ENCODE results near the gene RAD54L. TPM values are rescaled to one million over a fixed set of nuclear protein-coding genes. Genes with fewer than 3 reads are reported as not detected.
"Not testable (repeated sequence)": the region's sequence is repeated elsewhere in the genome, so short reads cannot be mapped to it uniquely, and the experiment has no call there.

Gene RAD54L
- total and polyA plus RNA-seq, 10 of the 15 experiments (the other 5 are each of a cell fraction or from before 2014, with no cell fraction given): 12.9 to 54.2 (median 23.6) TPM

DNA sequence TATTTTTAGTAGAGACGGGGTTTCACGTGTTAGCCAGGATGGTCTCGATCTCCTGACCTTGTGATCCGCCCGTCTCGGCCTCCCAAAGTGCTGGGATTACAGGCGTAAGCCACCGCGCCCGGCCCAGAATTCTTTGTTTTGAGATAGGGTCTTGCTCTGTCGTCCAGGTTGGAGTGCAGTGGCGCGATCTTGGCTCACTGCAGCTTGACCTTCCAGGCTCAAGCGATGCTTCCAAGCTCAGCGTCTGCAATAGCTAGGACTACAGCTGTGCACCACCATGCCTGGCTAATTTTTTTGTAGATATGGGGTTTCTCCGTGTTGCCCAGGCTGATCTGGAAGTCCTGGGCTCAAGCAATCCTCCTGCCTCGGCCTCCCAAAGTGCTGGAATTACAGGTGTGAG lies 1.4 kb upstream of the RAD54L start:
- CTCF ChIA-PET: interaction anchor here (0.6 to 4.2 kb wide), 10 partner anchors 12 to 493 kb away, joined by 3 to 86 read pairs (median 7); partner anchors contain the start of gene NSUN4
- POLR2A ChIA-PET: interaction anchor here (0.5 to 2.0 kb wide), 2 partner anchors 83 to 91 kb away, joined by 3 to 8 read pairs; no protein-coding TSS in a partner anchor
- H3K4me3 ChIP-seq; H2AFZ ChIP-seq (ENCODE audit: control insufficient read depth, low read depth, low read length); H3K4me1 ChIP-seq (ENCODE audit: control insufficient read depth, insufficient read depth, low read length); H3K9me3 ChIP-seq (replicated peaks; ENCODE audit: control insufficient read depth, insufficient read depth, low read length); H3K9ac ChIP-seq (ENCODE audit: control insufficient read depth, insufficient read depth, low read length); FAIRE-seq; ATAC-seq; in situ Hi-C loops (cut with MboI); BruUV-seq (replicated peaks); H4K20me1 ChIP-seq (ENCODE audit: control insufficient read depth, insufficient read depth); H3K36me3 ChIP-seq (ENCODE audit: control insufficient read depth in 2 of 2, insufficient read depth in 2 of 2, low read length in 1 of 2); DNase-seq (ENCODE audit: low read depth, low spot score); H3K27me3 ChIP-seq (replicated peaks in 1 of 2; ENCODE audit: control insufficient read depth in 2 of 2, insufficient read depth in 2 of 2, low read length in 1 of 2); H3K27ac ChIP-seq (ENCODE audit: control insufficient read depth, insufficient read depth); intact Hi-C loops (cut with micrococcal nuclease; ENCODE audit: unreplicated experiment): not testable (repeated sequence)
- peak overlapping the region; percentile 93 for H3K4me2 ChIP-seq (ENCODE audit: control insufficient read depth, insufficient read depth)
- WGBS (ENCODE audit: insufficient coverage, insufficient replicate concordance, low lambda C conversion rate, missing lambda C conversion rate): over 99% methylated on average over 17 of the region's 17 CpGs
- RAD21 ChIA-PET (ENCODE audit: unreplicated experiment): interaction anchor here (1.2 to 2.4 kb wide), 4 partner anchors 23 to 123 kb away, joined by 4 to 23 read pairs (median 10); partner anchors contain the start of genes LRRC41 and UQCRH
- SMC1A ChIA-PET (ENCODE audit: uncharacterized antibody, unreplicated experiment): interaction anchor here (1.1 to 2.2 kb wide), 6 partner anchors 12 to 101 kb away, joined by 3 to 12 read pairs (median 6); no protein-coding TSS in a partner anchor
- H3K79me2 ChIP-seq (ENCODE audit: control insufficient read depth, insufficient read depth, low read length): peaks cover 22% of the 10 kb centered on the region

- FAIRE-seq (no peak), ATAC-seq (peak; percentile 85), DNase-seq (ENCODE audit: low read depth, low spot score) (no peak)
- Histone ChIP-seq H2AFZ (ENCODE audit: control insufficient read depth, low read depth, low read length) (peak overlapping the region; percentile 98), H3K4me3 (peak overlapping the region; percentile 72), H3K27ac (ENCODE audit: control insufficient read depth, insufficient read depth) (peak overlapping the region; percentile 79), H4K20me1 (ENCODE audit: control insufficient read depth, insufficient read depth) (no peaks in the 10 kb centered on the region), H3K9ac (ENCODE audit: control insufficient read depth, insufficient read depth, low read length) (peak overlapping the region; percentile 84), H3K4me1 (ENCODE audit: control insufficient read depth, insufficient read depth, low read length) (peaks cover 7% of the 10 kb centered on the region; the same call in 1 of the 2 replicates), H3K9me3 (replicated peaks; ENCODE audit: control insufficient read depth, insufficient read depth, low read length) (no peaks in the 10 kb centered on the region), H3K4me2 (ENCODE audit: control insufficient read depth, insufficient read depth) (peak overlapping the region; percentile 93), H3K79me2 (ENCODE audit: control insufficient read depth, insufficient read depth, low read length) (peaks cover 22% of the 10 kb centered on the region), H3K36me3 (ENCODE audit: control insufficient read depth in 2 of 2, insufficient read depth in 2 of 2, low read length in 1 of 2) (peaks cover 1 to 4% of the 10 kb centered on the region in 2 experiments; a peak in 1 of 4 replicates), H3K27me3 (replicated peaks in 1 of 2; ENCODE audit: control insufficient read depth in 2 of 2, insufficient read depth in 2 of 2, low read length in 1 of 2) (no peaks in the 10 kb centered on the region)
- in situ Hi-C loops (cut with MboI) (no loop called here), intact Hi-C loops (cut with micrococcal nuclease; ENCODE audit: unreplicated experiment) (loop anchor here (1.0 kb wide), 2 partner anchors 57 to 102 kb away; partner anchors contain the start of genes LRRC41 and UQCRH)
- ChIA-PET RAD21 (ENCODE audit: unreplicated experiment) (interaction anchor here (0.6 to 2.4 kb wide), 18 partner anchors 21 to 1652 kb away, joined by 3 to 23 read pairs (median 4); partner anchors contain the start of genes EIF2B3, LRRC41, NSUN4 and UQCRH), SMC1A (ENCODE audit: uncharacterized antibody, unreplicated experiment) (interaction anchor here (0.9 to 2.2 kb wide), 8 partner anchors 13 to 102 kb away, joined by 3 to 12 read pairs (median 4); no protein-coding TSS in a partner anchor), POLR2A (interaction anchor here (0.5 to 2.0 kb wide), 11 partner anchors 42 to 701 kb away, joined by 3 to 8 read pairs (median 4); partner anchors contain the start of genes LRRC41 and UQCRH), CTCF (interaction anchor here (0.5 to 4.2 kb wide), 16 partner anchors 12 to 561 kb away, joined by 3 to 86 read pairs (median 3); partner anchors contain the start of genes GPBP1L1 and NSUN4)
- BruUV-seq (replicated peaks): TSS peak; percentile 81
- WGBS (ENCODE audit: insufficient coverage, insufficient replicate concordance, low lambda C conversion rate, missing lambda C conversion rate): 1% methylated on average over 28 of the region's 35 CpGs
- TF ChIP-seq, protein P1, sequence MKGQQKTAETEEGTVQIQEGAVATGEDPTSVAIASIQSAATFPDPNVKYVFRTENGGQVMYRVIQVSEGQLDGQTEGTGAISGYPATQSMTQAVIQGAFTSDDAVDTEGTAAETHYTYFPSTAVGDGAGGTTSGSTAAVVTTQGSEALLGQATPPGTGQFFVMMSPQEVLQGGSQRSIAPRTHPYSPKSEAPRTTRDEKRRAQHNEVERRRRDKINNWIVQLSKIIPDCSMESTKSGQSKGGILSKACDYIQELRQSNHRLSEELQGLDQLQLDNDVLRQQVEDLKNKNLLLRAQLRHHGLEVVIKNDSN (IDR thresholded peaks at IDR 0.05; ENCODE audit: borderline replicate concordance, extremely low read length, insufficient read depth, low read depth, low read length): peak; percentile 47
- TF ChIP-seq BMI1 (IDR thresholded peaks at IDR 0.05; ENCODE audit: borderline replicate concordance): no peak
- no peak for TF ChIP-seq MEF2A (IDR thresholded peaks at IDR 0.05; ENCODE audit: insufficient read depth, low read depth, low read length)
- no peak for TF ChIP-seq ZNF622 (IDR thresholded peaks at IDR 0.05)
- TF ChIP-seq IKZF1 (conservative IDR thresholded peaks at IDR 0.05): 0 out of 2 replicates have a peak, but pooled peaks have one; percentile 50
- TF ChIP-seq POU2F2 (IDR thresholded peaks at IDR 0.05; ENCODE audit: borderline replicate concordance, low read depth, low read length): no peak
- TF ChIP-seq, protein P2, sequence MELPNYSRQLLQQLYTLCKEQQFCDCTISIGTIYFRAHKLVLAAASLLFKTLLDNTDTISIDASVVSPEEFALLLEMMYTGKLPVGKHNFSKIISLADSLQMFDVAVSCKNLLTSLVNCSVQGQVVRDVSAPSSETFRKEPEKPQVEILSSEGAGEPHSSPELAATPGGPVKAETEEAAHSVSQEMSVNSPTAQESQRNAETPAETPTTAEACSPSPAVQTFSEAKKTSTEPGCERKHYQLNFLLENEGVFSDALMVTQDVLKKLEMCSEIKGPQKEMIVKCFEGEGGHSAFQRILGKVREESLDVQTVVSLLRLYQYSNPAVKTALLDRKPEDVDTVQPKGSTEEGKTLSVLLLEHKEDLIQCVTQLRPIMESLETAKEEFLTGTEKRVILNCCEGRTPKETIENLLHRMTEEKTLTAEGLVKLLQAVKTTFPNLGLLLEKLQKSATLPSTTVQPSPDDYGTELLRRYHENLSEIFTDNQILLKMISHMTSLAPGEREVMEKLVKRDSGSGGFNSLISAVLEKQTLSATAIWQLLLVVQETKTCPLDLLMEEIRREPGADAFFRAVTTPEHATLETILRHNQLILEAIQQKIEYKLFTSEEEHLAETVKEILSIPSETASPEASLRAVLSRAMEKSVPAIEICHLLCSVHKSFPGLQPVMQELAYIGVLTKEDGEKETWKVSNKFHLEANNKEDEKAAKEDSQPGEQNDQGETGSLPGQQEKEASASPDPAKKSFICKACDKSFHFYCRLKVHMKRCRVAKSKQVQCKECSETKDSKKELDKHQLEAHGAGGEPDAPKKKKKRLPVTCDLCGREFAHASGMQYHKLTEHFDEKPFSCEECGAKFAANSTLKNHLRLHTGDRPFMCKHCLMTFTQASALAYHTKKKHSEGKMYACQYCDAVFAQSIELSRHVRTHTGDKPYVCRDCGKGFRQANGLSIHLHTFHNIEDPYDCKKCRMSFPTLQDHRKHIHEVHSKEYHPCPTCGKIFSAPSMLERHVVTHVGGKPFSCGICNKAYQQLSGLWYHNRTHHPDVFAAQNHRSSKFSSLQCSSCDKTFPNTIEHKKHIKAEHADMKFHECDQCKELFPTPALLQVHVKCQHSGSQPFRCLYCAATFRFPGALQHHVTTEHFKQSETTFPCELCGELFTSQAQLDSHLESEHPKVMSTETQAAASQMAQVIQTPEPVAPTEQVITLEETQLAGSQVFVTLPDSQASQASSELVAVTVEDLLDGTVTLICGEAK (IDR thresholded peaks at IDR 0.05; ENCODE audit: borderline replicate concordance): no peak
These were observed 771 bp upstream of the RAD54L start for GRCh38 chr1:46246548-46247435.

All from GM12878 (cell line).